Measurements from ENCODE around the gene MAGED2. TPM values are rescaled to one million over a fixed set of nuclear protein-coding genes. Genes with fewer than 3 reads are reported as not detected.

Gene MAGED2
- total RNA-seq, 1 experiment from 2014 or later: 227 TPM

- Histone ChIP-seq H3K27me3 (ENCODE audit: control insufficient read depth, insufficient read depth, low read length) (no peaks in the 10 kb centered on the region), H3K4me3 (ENCODE audit: insufficient read depth, low read depth, low read length) (peak overlapping the region; percentile 82), H3K36me3 (replicated peaks; ENCODE audit: control insufficient read depth, insufficient read depth, low read length) (peaks cover 27% of the 10 kb centered on the region)
- peak; percentile 92 for DNase-seq
Measured at GRCh38 chrX:54808605-54809483, 1.3 kb downstream of the MAGED2 start.

GRCh38 chrX:54810532-54810931 is 3.0 kb downstream of the MAGED2 start:
- DNase-seq: no peak

GRCh38 chrX:54811301-54811885 is 3.8 kb downstream of the MAGED2 start:
- Histone ChIP-seq H3K27me3 (ENCODE audit: control insufficient read depth, insufficient read depth, low read length) (no peaks in the 10 kb centered on the region), H3K36me3 (replicated peaks; ENCODE audit: control insufficient read depth, insufficient read depth, low read length) (peaks cover 34% of the 10 kb centered on the region), H3K4me3 (ENCODE audit: insufficient read depth, low read depth, low read length) (no peak overlapping the region)
- DNase-seq: no peak

More at GRCh38 chrX:54810532-54810931, 3.0 kb downstream of the MAGED2 start:
- peaks cover 34% of the 10 kb centered on the region for H3K36me3 ChIP-seq (replicated peaks; ENCODE audit: control insufficient read depth, insufficient read depth, low read length)
- no peak overlapping the region for H3K4me3 ChIP-seq (ENCODE audit: insufficient read depth, low read depth, low read length)
- no peaks in the 10 kb centered on the region for H3K27me3 ChIP-seq (ENCODE audit: control insufficient read depth, insufficient read depth, low read length)

GRCh38 chrX:54812306-54812705 is 4.8 kb downstream of the MAGED2 start:
- Histone ChIP-seq H3K36me3 (replicated peaks; ENCODE audit: control insufficient read depth, insufficient read depth, low read length) (peaks cover 34% of the 10 kb centered on the region), H3K27me3 (ENCODE audit: control insufficient read depth, insufficient read depth, low read length) (no peaks in the 10 kb centered on the region), H3K4me3 (ENCODE audit: insufficient read depth, low read depth, low read length) (no peak overlapping the region)
- DNase-seq: no peak

DNA sequence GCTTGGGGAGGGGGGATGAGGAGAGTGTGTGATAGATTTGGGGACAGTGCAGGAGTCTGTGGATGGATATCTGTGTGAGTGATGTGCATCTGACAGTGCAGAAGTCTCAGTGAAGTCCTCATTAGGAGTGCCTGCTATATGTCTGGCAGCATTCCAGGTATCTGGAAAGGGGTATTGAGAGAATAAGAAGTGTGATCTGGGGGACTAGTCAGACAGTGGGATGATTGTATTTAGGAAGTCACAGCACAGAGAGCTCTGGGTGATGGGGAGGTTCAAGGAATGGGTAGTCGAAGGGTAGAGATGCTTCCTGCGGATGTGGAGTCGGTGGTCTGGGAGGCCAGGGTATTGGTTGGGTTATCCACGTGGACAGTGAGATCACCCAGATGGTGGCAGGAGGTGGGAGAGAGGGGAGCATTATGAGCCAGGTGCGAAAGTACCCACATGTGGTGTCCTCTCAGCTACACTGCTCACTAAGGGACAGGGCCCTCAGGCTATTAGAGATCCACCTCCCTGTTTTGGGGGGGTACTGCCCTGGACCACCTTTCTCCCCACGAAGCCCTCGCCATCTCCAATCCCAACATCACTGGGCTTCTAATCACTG is 9.8 kb downstream of the MAGED2 start:
- DNase-seq: peak; percentile 17
- Histone ChIP-seq H3K36me3 (replicated peaks; ENCODE audit: control insufficient read depth, insufficient read depth, low read length) (peaks cover 12% of the 10 kb centered on the region), H3K27me3 (ENCODE audit: control insufficient read depth, insufficient read depth, low read length) (no peaks in the 10 kb centered on the region), H3K4me3 (ENCODE audit: insufficient read depth, low read depth, low read length) (no peak overlapping the region)

DNA sequence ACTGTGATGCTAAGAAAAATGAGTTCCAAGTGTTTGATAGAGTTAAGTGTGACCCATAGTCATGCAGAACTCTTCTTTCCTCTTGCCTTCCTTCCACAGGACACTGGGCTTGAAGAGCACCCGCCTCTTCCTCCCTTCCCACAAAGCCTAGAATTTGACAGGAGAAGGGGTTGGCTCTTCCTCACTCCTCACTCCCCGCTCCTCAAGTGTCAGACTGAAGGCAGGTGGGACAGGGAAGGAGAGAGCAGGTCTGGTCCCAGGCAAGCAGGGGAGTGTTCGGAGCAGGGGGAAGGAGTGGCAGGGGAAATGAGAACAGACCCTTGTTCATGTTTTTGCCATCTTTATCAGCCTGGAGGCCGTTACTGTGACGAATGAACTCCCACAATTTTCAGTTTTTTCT is 10.7 kb downstream of the MAGED2 start:
- Histone ChIP-seq H3K36me3 (replicated peaks; ENCODE audit: control insufficient read depth, insufficient read depth, low read length) (peaks cover 9% of the 10 kb centered on the region), H3K4me3 (ENCODE audit: insufficient read depth, low read depth, low read length) (no peak overlapping the region), H3K27me3 (ENCODE audit: control insufficient read depth, insufficient read depth, low read length) (no peaks in the 10 kb centered on the region)
- peak; percentile 22 for DNase-seq

DNA sequence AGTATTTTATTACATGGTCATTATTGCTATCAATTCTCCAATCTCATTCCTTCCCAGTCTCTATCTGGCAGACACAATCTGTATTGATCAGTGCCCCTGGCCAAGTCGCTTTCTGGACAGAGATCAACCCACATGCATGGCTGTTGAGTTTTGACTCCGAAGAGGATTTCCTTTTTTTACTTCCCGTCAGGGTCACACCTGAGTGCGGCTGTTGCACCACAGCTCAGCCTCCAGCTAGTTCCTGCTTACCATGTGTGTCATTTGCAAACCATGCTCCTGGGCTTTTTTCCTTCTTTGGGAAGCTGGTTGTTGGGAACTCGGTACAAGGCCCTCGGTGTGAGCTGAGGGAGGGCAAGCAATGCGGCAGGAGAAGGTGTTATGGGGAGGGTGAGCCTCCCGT is 11.7 kb downstream of the MAGED2 start:
- Histone ChIP-seq H3K36me3 (replicated peaks; ENCODE audit: control insufficient read depth, insufficient read depth, low read length) (peaks cover 4% of the 10 kb centered on the region), H3K27me3 (ENCODE audit: control insufficient read depth, insufficient read depth, low read length) (no peaks in the 10 kb centered on the region), H3K4me3 (ENCODE audit: insufficient read depth, low read depth, low read length) (no peak overlapping the region)
- DNase-seq: no peak

DNA sequence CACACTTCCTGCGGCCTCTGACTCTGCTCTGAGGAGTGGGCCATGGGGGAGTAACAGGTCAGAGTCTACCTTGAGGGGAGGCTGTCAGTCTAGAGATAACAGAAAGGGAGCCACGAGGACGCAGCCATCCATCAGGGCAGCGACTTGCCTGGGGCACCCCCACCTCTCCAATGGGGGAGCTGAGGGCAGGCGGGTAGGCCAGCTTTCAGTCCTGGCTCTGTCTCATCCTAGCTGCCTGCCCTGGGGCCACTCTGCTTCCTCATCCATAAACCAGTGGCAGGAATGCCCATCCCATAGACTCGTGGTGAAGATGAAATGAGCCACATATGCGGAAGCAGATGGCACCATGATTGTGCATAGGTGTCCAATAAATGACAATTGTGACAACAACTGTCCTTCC is 13.2 kb downstream of the MAGED2 start:
- Histone ChIP-seq H3K4me3 (ENCODE audit: insufficient read depth, low read depth, low read length) (no peak overlapping the region), H3K27me3 (ENCODE audit: control insufficient read depth, insufficient read depth, low read length) (no peaks in the 10 kb centered on the region)

DNA sequence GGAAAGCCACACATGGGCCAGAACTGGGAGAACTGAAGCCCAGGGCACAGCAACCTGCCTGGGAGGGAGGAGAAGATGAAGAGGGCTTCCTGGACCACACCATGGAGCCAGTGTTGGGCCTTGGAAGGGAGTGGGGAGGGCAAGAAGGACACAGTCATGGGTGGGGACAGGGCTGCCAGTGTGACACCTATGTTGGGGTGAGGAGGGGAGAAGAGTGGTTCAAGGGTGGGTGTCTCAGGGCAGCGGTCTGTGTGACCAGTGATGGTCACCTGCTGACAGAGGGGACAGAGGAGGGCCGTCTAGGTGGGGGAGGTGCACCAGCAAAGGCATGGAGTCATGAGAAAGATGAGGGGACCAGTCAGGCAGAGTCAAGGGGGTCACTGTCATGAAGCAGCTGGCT is 13.8 kb downstream of the MAGED2 start:
- H3K27me3 ChIP-seq (ENCODE audit: control insufficient read depth, insufficient read depth, low read length): no peaks in the 10 kb centered on the region
- no peaks in the 10 kb centered on the region for H3K36me3 ChIP-seq (replicated peaks; ENCODE audit: control insufficient read depth, insufficient read depth, low read length)
- no peak overlapping the region for H3K4me3 ChIP-seq (ENCODE audit: insufficient read depth, low read depth, low read length)
- DNase-seq: peak; percentile 3

More for the DNA sequence above, 13.2 kb downstream of the MAGED2 start:
- H3K36me3 ChIP-seq (replicated peaks; ENCODE audit: control insufficient read depth, insufficient read depth, low read length): no peaks in the 10 kb centered on the region
- peak; percentile 4 for DNase-seq

GRCh38 chrX:54824195-54824594 is 16.6 kb downstream of the MAGED2 start:
- no peak overlapping the region for H3K4me3 ChIP-seq (ENCODE audit: insufficient read depth, low read depth, low read length)
- no peaks in the 10 kb centered on the region for H3K36me3 ChIP-seq (replicated peaks; ENCODE audit: control insufficient read depth, insufficient read depth, low read length)
- peak; percentile 1 for DNase-seq
- no peaks in the 10 kb centered on the region for H3K27me3 ChIP-seq (ENCODE audit: control insufficient read depth, insufficient read depth, low read length)

GRCh38 chrX:54824722-54825121 is 17.2 kb downstream of the MAGED2 start:
- no peaks in the 10 kb centered on the region for H3K36me3 ChIP-seq (replicated peaks; ENCODE audit: control insufficient read depth, insufficient read depth, low read length)
- no peak overlapping the region for H3K4me3 ChIP-seq (ENCODE audit: insufficient read depth, low read depth, low read length)
- no peak for DNase-seq
- no peaks in the 10 kb centered on the region for H3K27me3 ChIP-seq (ENCODE audit: control insufficient read depth, insufficient read depth, low read length)

GRCh38 chrX:54825716-54826438 is 18.3 kb downstream of the MAGED2 start:
- peak; percentile 24 for DNase-seq
- Histone ChIP-seq H3K36me3 (replicated peaks; ENCODE audit: control insufficient read depth, insufficient read depth, low read length) (no peaks in the 10 kb centered on the region), H3K4me3 (ENCODE audit: insufficient read depth, low read depth, low read length) (no peak overlapping the region), H3K27me3 (ENCODE audit: control insufficient read depth, insufficient read depth, low read length) (no peaks in the 10 kb centered on the region)

DNA sequence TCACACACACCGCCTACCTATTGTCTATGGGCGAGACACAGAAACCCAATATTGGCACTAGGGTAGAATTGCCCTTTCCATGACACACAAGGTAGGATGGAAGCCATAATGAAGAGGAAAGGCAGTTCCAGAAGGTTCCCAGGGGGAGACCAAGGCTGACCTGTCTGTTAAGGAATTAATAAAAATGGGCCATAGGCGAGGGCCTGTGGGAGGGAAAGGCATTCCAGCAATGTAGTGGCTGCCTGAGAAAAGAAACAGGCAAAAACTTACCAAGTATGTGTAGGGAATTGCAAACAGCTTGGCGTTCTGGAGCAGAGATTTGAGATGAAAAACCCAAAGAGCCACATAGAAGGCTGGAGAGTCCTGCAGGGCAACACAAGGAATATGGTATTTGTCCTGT is 19.1 kb downstream of the MAGED2 start:
- no peaks in the 10 kb centered on the region for H3K27me3 ChIP-seq (ENCODE audit: control insufficient read depth, insufficient read depth, low read length)
- no peak for DNase-seq
- H3K36me3 ChIP-seq (replicated peaks; ENCODE audit: control insufficient read depth, insufficient read depth, low read length): no peaks in the 10 kb centered on the region
- H3K4me3 ChIP-seq (ENCODE audit: insufficient read depth, low read depth, low read length): no peak overlapping the region

DNA sequence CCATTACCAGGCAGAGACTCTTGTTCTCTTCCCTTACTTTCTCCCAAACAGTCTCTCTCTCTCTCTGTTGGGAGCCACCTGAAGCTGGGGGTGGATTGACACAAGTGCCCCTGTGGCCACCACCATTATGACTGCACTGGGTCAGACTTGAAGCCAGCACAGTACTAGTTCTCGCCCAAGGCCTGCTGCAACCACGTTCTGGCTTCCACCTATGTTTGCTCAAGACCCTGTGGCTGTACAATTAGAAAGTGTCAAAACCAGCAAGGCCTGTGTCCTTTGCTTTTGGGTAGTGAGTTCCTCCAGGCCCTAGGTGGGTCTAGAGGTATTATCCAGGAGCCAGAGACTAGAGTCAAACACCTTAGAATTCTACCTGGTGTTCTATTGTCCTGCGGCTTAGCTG is 31.0 kb downstream of the MAGED2 start:
- Histone ChIP-seq H3K4me3 (ENCODE audit: insufficient read depth, low read depth, low read length) (no peak overlapping the region), H3K27me3 (ENCODE audit: control insufficient read depth, insufficient read depth, low read length) (no peaks in the 10 kb centered on the region), H3K36me3 (replicated peaks; ENCODE audit: control insufficient read depth, insufficient read depth, low read length) (no peaks in the 10 kb centered on the region)
- DNase-seq: no peak

Data from H7 (cell line).